Neural cell (in vitro differentiated cells): ENCODE data around the gene HIVEP2. TPM values are rescaled to one million over a fixed set of nuclear protein-coding genes. Genes with fewer than 3 reads are reported as not detected.

Experiments
- H2AFZ ChIP-seq: fragments of 200-600, 300-800 bp; sonication (generic), shearing (Covaris generic); 2 replicates; pipeline ENCODE4 v1.6.0; 2014; ENCODE audit warnings: low read depth, mild to moderate bottlenecking, antibody characterized with exemption, low read length, moderate library complexity
- H3F3A ChIP-seq: fragments of 200-600 bp; shearing (Covaris generic); 2 replicates; pipeline ENCODE4 v1.6.1; 2016; ENCODE audit warnings: mild to moderate bottlenecking, moderate library complexity, mixed read lengths, antibody characterized with exemption, low read length; ENCODE audit not compliant: insufficient read depth, poor library complexity, severe bottlenecking
- H3K27ac ChIP-seq: fragments of 200-600, 300-800 bp; sonication (generic), shearing (Covaris generic); 2 replicates; pipeline ENCODE4 v1.5.1; 2014; ENCODE audit warnings: mild to moderate bottlenecking, low read length, moderate library complexity
- H3K27me3 ChIP-seq: fragments of 300-800, 200-600 bp; sonication (generic), shearing (Covaris generic); 2 replicates; pipeline ENCODE4 v1.6.0; 2014; ENCODE audit warnings: mild to moderate bottlenecking, low read depth, low read length, moderate library complexity; ENCODE audit not compliant: insufficient read depth
- H3K36me3 ChIP-seq: fragments of 300-800, 200-600 bp; sonication (generic), shearing (Covaris generic); 2 replicates; pipeline ENCODE4 v1.5.1; 2014; ENCODE audit warnings: mild to moderate bottlenecking, antibody characterized with exemption, low read length, moderate library complexity; ENCODE audit not compliant: insufficient read depth
- H3K4me2 ChIP-seq: fragments of 300-800, 200-600 bp; sonication (generic), shearing (Covaris generic); 2 replicates; pipeline ENCODE4 v1.6.0; 2014; ENCODE audit warnings: mild to moderate bottlenecking, low read length
- H3K4me3 ChIP-seq: fragments of 300-800, 200-600 bp; sonication (generic), shearing (Covaris generic); 2 replicates; pipeline ENCODE4 v1.5.1; 2014; ENCODE audit warnings: mild to moderate bottlenecking, low read length, moderate library complexity
- H3K79me2 ChIP-seq: fragments of 200-600 bp; shearing (Covaris generic); replicated peaks from 2 replicates; pipeline ENCODE4 v1.6.0; 2014; ENCODE audit warnings: mild to moderate bottlenecking, low read length, moderate library complexity; ENCODE audit not compliant: insufficient read depth
- H3K9ac ChIP-seq: fragments of 300-800, 200-600 bp; sonication (generic), shearing (Covaris generic); 2 replicates; pipeline ENCODE4 v1.6.1; 2016; ENCODE audit warnings: mild to moderate bottlenecking, low read length, mixed read lengths
- H3K9me2 ChIP-seq: fragments of 200-600 bp; shearing (Covaris generic); 2 replicates; pipeline ENCODE4 v1.6.1; 2016; ENCODE audit warnings: mild to moderate bottlenecking, low read length, mixed read lengths; ENCODE audit not compliant: insufficient read depth
- H3K9me3 ChIP-seq: fragments of 200-600, 300-800 bp; sonication (generic), shearing (Covaris generic); 2 replicates; pipeline ENCODE4 v1.6.1; 2016; ENCODE audit warnings: mild to moderate bottlenecking, mixed run types, low read length, moderate library complexity, mixed read lengths
- H4K20me1 ChIP-seq: fragments of 200-600 bp; shearing (Covaris generic); 2 replicates; pipeline ENCODE4 v1.6.1; 2016; ENCODE audit warnings: mild to moderate bottlenecking, mixed run types; ENCODE audit not compliant: insufficient read depth
- EP300 ChIP-seq: fragments of 450-650 bp; conservative IDR thresholded peaks from 2 replicates; pipeline ENCODE4 v1.6.1; 2014; ENCODE audit warnings: antibody characterized with exemption, mild to moderate bottlenecking, moderate library complexity; ENCODE audit not compliant: poor library complexity, severe bottlenecking
- EZH2 ChIP-seq: fragments of 200-600, 300-800 bp; shearing (Covaris generic), sonication (generic); IDR thresholded peaks from 2 replicates; pipeline ENCODE4 v1.6.1; 2014; ENCODE audit warnings: antibody characterized with exemption, low read length, borderline replicate concordance, mild to moderate bottlenecking; ENCODE audit not compliant: insufficient read depth, poor library complexity, severe bottlenecking
- MXI1 ChIP-seq: fragments of 450-650 bp; conservative IDR thresholded peaks from 2 replicates; pipeline ENCODE4 v1.6.1; 2014; ENCODE audit warnings: antibody characterized with exemption, mild to moderate bottlenecking; ENCODE audit not compliant: poor library complexity, severe bottlenecking
- POLR2AphosphoS5 ChIP-seq: IDR thresholded peaks from 2 replicates; pipeline ENCODE4 v1.6.1; 2012
- RAD21 ChIP-seq: fragments of 450-650 bp; conservative IDR thresholded peaks from 2 replicates; pipeline ENCODE4 v1.6.1; 2014; ENCODE audit warnings: antibody characterized with exemption, mild to moderate bottlenecking, moderate library complexity
- SMC3 ChIP-seq: fragments of 450-650 bp; conservative IDR thresholded peaks from 2 replicates; pipeline ENCODE4 v1.6.1; 2014; ENCODE audit warnings: antibody characterized with exemption, mild to moderate bottlenecking, moderate library complexity; ENCODE audit not compliant: poor library complexity
- TAF1 ChIP-seq: IDR thresholded peaks from 2 replicates; pipeline ENCODE4 v1.6.1; 2012; ENCODE audit warnings: low read depth
- polyA plus RNA-seq: library from polyadenylated mRNA; depleted of rRNA; stranded (reverse); fragments of >200 nt; gene quantifications from 2 replicates; pipeline ENCODE4 v1.2.3, GENCODE V29; 2014
- TF ChIP-seq, protein P1 (sequence below): IDR thresholded peaks from 2 replicates; pipeline ENCODE4 v1.6.1; 2012; ENCODE audit warnings: borderline replicate concordance
- TF ChIP-seq, protein P2 (sequence below): fragments of 450-650 bp; IDR thresholded peaks from 2 replicates; pipeline ENCODE4 v1.5.1; 2014; ENCODE audit warnings: antibody characterized with exemption, mild to moderate bottlenecking, moderate library complexity; ENCODE audit not compliant: poor library complexity, severe bottlenecking

HIVEP2 gene
- polyA plus RNA-seq, 1 donor from 2014 or later, result 6.0 TPM

DNA sequence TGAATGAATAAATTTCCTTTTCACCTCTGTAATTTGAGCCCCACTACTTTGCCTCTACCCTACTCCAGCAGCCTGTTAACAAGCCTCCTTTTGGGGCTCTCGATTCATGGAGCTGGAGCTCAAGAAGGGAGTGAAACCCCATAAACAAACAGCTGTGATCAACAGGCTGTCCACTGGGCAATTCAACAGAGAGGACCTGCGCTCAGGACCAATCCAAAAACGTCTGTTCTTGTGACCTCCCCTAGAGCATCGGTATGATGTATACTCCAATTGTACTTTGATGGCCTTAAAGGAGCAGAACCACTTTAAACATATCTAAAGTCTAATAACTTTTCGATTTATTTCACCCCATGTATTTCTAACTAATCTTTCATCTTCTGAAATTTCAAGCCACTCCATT is 37.4 kb downstream of the HIVEP2 start:
- Histone ChIP-seq H3K4me3 (no peak overlapping the region), H3K27ac (no peak overlapping the region), H3K9me3 (no peaks in the 10 kb centered on the region), H3F3A (no peaks in the 10 kb centered on the region), H3K79me2 (peaks cover 7% of the 10 kb centered on the region), H3K4me2 (no peak overlapping the region), H3K9ac (no peak overlapping the region), H2AFZ (no peak overlapping the region), H3K36me3 (no peaks in the 10 kb centered on the region), H3K27me3 (no peaks in the 10 kb centered on the region), H4K20me1 (no peaks in the 10 kb centered on the region), H3K9me2 (no peaks in the 10 kb centered on the region)
- TF ChIP-seq TAF1, result no peak
- TF ChIP-seq POLR2AphosphoS5, result no peak
- TF ChIP-seq SMC3, result no peak
- TF ChIP-seq, protein P1, sequence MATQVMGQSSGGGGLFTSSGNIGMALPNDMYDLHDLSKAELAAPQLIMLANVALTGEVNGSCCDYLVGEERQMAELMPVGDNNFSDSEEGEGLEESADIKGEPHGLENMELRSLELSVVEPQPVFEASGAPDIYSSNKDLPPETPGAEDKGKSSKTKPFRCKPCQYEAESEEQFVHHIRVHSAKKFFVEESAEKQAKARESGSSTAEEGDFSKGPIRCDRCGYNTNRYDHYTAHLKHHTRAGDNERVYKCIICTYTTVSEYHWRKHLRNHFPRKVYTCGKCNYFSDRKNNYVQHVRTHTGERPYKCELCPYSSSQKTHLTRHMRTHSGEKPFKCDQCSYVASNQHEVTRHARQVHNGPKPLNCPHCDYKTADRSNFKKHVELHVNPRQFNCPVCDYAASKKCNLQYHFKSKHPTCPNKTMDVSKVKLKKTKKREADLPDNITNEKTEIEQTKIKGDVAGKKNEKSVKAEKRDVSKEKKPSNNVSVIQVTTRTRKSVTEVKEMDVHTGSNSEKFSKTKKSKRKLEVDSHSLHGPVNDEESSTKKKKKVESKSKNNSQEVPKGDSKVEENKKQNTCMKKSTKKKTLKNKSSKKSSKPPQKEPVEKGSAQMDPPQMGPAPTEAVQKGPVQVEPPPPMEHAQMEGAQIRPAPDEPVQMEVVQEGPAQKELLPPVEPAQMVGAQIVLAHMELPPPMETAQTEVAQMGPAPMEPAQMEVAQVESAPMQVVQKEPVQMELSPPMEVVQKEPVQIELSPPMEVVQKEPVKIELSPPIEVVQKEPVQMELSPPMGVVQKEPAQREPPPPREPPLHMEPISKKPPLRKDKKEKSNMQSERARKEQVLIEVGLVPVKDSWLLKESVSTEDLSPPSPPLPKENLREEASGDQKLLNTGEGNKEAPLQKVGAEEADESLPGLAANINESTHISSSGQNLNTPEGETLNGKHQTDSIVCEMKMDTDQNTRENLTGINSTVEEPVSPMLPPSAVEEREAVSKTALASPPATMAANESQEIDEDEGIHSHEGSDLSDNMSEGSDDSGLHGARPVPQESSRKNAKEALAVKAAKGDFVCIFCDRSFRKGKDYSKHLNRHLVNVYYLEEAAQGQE, result no peak
- no peak for TF ChIP-seq RAD21
- no peak for TF ChIP-seq MXI1
- TF ChIP-seq EZH2, result no peak
- TF ChIP-seq EP300, result no peak
- TF ChIP-seq, protein P2, sequence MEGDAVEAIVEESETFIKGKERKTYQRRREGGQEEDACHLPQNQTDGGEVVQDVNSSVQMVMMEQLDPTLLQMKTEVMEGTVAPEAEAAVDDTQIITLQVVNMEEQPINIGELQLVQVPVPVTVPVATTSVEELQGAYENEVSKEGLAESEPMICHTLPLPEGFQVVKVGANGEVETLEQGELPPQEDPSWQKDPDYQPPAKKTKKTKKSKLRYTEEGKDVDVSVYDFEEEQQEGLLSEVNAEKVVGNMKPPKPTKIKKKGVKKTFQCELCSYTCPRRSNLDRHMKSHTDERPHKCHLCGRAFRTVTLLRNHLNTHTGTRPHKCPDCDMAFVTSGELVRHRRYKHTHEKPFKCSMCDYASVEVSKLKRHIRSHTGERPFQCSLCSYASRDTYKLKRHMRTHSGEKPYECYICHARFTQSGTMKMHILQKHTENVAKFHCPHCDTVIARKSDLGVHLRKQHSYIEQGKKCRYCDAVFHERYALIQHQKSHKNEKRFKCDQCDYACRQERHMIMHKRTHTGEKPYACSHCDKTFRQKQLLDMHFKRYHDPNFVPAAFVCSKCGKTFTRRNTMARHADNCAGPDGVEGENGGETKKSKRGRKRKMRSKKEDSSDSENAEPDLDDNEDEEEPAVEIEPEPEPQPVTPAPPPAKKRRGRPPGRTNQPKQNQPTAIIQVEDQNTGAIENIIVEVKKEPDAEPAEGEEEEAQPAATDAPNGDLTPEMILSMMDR, result no peak

DNA sequence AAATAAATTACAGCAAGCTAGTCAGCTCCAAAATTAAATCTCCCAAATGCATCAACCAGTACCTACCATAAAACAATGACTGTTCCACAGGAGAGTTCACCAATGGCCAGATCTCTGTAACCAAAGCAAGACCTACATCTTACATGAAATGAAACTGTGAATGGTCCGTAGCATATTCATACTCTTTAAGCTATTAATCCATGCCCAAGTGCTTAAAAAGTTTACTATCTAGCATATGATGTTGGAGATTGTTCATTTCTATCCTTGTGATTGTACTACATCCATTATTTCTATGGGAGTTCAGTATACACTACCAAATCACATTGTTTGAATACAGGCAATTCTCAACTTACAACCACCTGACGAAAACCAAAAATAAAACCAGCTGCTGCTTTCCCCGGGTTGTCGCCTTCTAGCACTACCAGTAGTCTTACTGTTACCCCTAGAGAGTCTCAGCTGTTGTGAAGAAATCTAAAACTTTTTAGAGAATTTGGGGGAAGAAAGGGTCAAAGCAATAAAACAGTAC is 38.0 kb downstream of the HIVEP2 start:
- Histone ChIP-seq H3K27me3 (no peaks in the 10 kb centered on the region), H3K4me3 (no peak overlapping the region), H2AFZ (no peak overlapping the region), H3K9ac (no peak overlapping the region), H3K9me3 (no peaks in the 10 kb centered on the region), H3K27ac (no peak overlapping the region), H3F3A (no peaks in the 10 kb centered on the region), H4K20me1 (no peaks in the 10 kb centered on the region), H3K79me2 (peaks cover 7% of the 10 kb centered on the region), H3K9me2 (no peaks in the 10 kb centered on the region), H3K36me3 (no peaks in the 10 kb centered on the region), H3K4me2 (no peak overlapping the region)
- no peak for TF ChIP-seq RAD21
- TF ChIP-seq, protein P1, result no peak
- TF ChIP-seq EZH2, result no peak
- no peak for TF ChIP-seq MXI1
- no peak for TF ChIP-seq EP300
- TF ChIP-seq, protein P2, result no peak
- no peak for TF ChIP-seq TAF1
- TF ChIP-seq POLR2AphosphoS5, result no peak
- TF ChIP-seq SMC3, result no peak
